ENCODE measurements around the gene ANO6.
A peak's percentile ranks its signal among the peaks of the same experiment; 100 is the strongest.
"Not testable (repeated sequence)": the region's sequence is repeated elsewhere in the genome, so short reads cannot be mapped to it uniquely, and the experiment has no call there.

ANO6 gene

GRCh38 chr12:45351921-45352670, 136.2 kb downstream of the ANO6 start:
- DNase-seq (ENCODE audit: low spot score): no peak

- no peak for DNase-seq (ENCODE audit: low spot score)
Measured at GRCh38 chr12:45353944-45354343, 138.0 kb downstream of the ANO6 start.

- peak; percentile 3 for DNase-seq (ENCODE audit: low spot score)
Measured at GRCh38 chr12:45354399-45354798, 138.5 kb downstream of the ANO6 start.

- no peak for DNase-seq (ENCODE audit: low spot score)
Measured at GRCh38 chr12:45355730-45356129, 139.8 kb downstream of the ANO6 start.

DNA sequence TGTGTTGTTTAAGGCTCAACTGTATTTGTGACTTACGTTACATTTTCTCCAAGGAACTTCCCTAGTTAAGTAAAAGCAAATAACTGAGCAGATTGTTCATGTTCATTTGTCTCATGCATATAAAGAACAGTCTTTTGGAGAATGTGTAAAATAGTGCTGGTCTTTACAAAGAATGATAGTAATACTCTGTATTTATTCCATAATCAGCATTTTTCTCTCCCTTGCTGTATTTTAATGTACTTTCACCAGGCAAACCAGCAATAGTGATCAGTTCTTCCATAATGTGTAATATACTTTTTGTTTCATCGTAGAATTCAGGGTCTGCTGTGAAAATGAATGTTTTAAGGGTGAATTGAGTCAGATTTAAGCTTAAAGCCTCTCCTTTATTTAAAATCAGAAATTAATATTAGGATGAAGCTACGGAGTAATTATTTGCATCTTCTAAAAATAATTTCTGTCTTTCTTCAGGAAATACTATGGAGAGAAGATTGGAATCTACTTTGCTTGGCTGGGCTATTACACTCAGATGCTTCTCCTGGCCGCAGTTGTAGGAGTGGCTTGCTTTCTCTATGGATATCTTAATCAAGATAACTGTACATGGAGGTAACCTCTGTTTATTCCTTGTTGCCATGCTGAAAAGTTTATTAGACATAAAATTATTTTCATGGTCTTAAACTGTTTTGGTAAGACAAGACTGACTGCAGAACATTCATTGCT, 141.1 kb downstream of the ANO6 start:
- DNase-seq (ENCODE audit: low spot score): no peak

DNA sequence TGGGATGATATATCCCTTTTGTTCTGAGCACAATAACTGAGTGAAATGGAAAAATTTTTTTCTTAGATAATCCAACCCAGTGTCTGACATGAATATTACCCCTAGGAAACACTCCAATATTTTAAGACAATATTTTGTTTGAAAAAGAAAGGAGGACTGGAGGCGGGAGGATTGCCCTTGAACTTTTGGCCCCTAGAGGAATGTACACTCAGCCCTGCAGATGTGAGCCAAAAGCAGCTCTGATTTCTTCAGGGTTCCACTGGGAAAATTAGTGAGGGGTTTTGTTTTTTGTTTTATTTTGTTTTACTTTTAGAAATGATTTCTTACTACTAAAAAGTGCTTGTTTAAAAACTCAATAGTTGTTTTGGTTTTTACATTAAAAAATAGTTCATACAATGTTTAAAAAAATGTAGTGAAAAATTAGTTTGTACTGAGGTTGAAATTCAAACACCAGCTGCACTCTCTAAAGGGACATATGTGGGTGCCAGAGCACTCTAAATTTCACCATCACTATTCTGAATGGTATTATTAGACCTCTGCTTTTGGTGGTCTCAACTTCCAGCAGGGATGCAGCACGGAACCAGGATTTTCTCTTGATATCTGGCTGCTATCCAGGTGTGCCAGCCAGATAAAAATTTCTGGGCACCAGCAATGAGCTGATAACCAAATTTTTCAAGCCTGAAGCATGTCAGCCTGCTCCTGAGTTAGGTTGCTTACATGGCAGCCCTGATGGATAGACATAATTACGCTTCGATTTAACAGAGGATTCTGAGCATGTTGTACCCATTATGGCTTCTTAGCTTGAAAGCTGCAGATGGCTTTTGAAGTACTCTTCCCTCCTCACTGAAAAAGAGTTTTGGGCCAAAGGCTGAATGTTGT, 141.9 kb downstream of the ANO6 start:
- no peak for DNase-seq (ENCODE audit: low spot score)

GRCh38 chr12:45362291-45362690, 146.4 kb downstream of the ANO6 start:
- DNase-seq (ENCODE audit: low spot score): no peak

DNA sequence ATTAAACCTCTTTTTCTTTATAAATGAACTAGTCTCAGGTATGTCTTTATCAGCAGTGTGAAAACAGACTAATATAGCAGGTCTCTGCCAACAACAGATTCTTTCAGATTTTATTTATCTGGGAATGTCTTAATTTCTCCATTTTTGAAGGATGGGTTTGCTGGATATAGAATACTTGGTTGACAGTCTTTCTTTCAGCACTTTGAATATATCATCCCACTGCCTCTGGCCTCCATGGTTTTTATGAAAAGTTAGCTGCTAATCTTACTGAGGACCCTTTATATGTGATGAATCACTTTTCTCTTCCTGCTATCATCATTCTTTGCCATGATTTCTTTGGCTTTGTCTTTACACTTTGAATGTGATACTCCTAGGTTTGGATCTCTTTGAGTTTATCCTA, 148.0 kb downstream of the ANO6 start:
- no peak for DNase-seq (ENCODE audit: low spot score)

DNA sequence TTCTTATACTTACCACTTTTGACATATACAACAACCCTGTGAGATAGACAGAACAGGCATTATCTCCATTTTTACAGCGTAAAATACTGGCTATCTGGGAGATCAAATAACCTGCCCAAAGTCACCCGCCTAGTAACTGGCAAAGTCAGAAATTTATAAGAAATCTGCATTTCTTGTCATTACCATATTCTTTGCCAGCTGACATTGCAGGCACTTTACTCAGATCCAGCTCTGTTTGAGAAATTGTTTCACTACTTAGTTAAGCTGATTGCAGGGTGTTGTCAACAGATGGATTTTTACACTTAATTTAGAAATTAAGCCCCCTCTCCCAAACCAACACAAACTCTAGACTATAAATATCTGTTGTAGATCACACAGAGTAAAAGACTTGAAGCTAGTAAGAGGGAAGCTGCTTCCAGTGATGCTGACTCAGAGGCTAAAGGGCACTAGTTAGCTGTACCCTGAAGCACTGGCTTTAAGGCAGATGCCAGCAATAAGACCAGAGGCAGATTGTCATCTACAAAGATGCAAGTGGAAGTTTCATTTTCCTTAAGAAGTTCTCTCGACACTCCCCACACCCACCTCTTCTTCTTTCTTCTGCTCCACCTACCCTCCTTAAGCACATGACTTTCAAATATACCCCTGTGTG, 153.1 kb downstream of the ANO6 start:
- no peak for DNase-seq (ENCODE audit: low spot score)

DNA sequence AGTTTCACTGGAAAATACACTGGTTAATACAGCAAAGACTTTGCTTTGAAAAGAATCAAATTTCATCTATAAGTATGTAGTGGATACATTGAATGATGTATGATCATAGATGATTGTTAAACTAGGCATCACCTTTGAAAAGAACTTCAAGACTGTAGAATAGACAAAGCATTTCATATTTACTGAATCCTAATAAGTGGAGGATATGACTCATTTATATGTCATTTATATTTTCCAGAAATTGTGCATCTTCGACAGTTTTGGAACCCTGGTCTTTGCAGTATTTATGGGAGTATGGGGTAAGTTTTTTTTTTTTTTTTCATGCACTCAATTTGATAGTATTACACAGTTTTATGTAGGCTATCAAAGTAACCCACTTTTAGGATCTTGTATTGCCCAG, 161.9 kb downstream of the ANO6 start:
- no peak for DNase-seq (ENCODE audit: low spot score)

DNA sequence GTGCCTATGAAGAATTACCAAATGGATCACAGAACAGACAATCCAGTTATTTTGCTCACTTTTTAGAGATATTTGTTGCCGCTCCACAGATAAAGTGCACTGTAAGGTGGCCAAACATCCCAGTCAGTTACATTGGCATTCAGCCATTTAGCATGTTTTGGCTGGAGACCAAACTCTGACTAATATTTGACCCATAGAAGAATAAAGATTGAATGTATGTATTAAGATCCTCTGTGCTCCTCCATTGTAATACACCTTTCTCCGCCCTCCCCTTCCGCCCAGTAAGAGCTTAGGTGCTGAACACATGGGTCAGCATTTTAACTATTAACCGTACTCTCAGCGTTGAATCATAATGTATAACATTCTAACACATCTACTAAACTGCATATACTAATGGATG, 163.4 kb downstream of the ANO6 start:
- no peak for DNase-seq (ENCODE audit: low spot score)

- no peak for DNase-seq (ENCODE audit: low spot score)
Measured at GRCh38 chr12:45381351-45381750, 165.5 kb downstream of the ANO6 start.

GRCh38 chr12:45388545-45388944, 172.7 kb downstream of the ANO6 start:
- DNase-seq (ENCODE audit: low spot score): peak; percentile 22

DNA sequence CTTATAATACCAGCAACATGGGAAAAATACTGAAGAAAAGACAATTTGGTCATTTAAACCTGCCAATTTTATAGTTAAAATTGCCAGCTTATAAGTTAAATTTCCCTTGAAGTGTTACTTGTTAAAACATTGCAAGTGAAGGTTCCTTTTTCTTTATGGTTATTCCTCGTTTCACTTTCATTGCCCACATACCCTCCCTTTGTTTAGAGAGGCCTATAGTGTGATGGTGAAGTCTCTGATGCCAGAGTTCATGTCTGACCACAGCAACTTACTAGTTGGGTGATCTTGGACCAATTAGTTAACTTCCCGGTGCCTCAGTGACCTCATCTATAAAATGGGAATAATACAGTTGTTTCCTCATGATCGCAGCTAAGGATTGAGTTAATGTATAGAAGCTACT, 173.5 kb downstream of the ANO6 start:
- no peak for DNase-seq (ENCODE audit: low spot score)

GRCh38 chr12:45397499-45397898, 181.6 kb downstream of the ANO6 start:
- not testable (repeated sequence) for DNase-seq (ENCODE audit: low spot score)

- no peak for DNase-seq (ENCODE audit: low spot score)
Measured at GRCh38 chr12:45398552-45398951, 182.7 kb downstream of the ANO6 start.

DNA sequence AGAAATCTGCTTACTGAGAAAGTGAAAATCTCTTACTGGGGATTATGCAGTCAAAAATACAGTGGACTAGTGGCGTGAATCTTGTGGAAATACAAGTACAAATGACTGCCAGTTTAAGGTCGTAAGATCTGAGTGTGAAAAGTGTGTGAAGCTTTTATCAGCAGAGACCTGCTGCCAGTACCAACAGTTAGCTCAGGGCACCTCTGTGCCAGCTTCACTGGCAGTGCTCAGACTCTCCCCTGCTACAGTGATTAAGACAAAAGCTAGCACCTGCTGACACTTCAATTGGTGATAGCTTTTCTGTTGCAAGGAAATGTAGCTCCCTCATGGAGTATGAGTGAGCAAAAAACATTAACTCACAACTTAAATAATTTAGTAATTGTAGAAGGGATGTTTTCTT, 185.1 kb downstream of the ANO6 start:
- DNase-seq (ENCODE audit: low spot score): no peak

GRCh38 chr12:45402288-45402687, 186.4 kb downstream of the ANO6 start:
- no peak for DNase-seq (ENCODE audit: low spot score)

- DNase-seq (ENCODE audit: low spot score): peak; percentile 29
Measured at GRCh38 chr12:45406988-45407850, 191.3 kb downstream of the ANO6 start.

GRCh38 chr12:45407981-45408728, 192.3 kb downstream of the ANO6 start:
- peak; percentile 86 for DNase-seq (ENCODE audit: low spot score)

All from NAMALWA (cell line).